HG02571 (cell line): Measurements from ENCODE around the gene MMGT1.
"Not testable (repeated sequence)": the region's sequence is repeated elsewhere in the genome, so short reads cannot be mapped to it uniquely, and the experiment has no call there.

ENCODE experiments used
- ATAC-seq: cut with Tn5 transposase; IDR thresholded peaks from one replicate; pipeline ENCODE4 v1.9.1; 2021; ENCODE audit warnings: mild to moderate bottlenecking, moderate library complexity; ENCODE audit not compliant: unreplicated experiment

The MMGT1 gene

DNA sequence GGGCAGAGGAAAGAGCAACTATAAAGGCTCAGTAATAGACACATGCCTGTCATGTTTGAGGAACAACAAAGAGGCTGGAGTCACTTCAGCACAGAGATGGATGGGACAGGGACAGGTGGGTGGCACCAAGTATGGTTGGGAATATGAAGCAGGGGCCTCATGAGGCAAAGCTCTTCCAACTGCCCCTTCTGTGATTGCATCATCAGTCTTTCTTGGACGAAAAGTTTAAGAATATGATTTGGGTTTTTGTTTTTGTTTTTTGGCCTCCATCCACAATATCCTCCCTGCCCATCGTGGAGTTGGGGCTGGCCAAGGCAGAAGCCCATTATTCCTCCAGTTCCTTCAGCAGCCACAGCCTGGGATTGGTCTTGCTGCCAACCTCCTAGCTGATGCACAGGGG, 45.9 kb downstream of the MMGT1 start:
- ATAC-seq: no peak

DNA sequence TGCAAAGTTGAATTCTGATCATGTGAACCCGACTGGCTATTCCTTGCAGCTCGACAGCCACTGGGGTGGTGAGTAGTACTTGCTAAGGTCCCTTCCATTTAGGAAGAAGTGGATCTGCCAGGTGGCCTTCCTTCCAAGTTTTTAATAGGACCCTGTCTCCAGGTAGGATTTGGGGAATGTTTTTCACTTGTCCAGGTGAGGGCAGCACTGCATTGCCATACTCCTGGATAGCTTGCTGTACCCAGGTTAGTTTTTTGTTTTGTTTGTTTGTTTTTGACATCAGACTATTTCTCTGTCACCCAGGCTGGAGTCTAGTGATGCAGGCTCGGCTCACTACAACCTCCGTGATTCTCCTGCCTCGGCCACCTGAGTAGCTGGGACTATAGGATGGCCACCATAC, 50.4 kb downstream of the MMGT1 start:
- no peak for ATAC-seq

DNA sequence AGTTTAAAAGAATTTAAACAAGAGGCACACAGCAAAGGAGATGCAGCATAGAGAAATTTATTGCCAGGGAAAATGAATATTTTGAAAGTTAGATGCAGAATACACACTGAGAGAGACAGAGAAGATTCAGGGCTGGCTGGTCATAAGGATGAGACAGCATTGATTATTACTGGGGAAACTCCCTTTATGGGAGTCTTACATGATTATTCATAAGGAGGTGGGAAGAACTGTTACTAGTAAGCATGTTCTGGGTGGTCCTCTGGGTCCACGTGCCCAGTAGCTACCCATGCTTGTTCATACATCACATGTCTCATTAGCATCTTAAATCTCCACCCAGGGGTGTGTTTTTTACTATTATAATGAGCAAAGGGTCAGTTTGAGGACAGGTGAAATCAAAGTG, 53.3 kb downstream of the MMGT1 start:
- not testable (repeated sequence) for ATAC-seq

DNA sequence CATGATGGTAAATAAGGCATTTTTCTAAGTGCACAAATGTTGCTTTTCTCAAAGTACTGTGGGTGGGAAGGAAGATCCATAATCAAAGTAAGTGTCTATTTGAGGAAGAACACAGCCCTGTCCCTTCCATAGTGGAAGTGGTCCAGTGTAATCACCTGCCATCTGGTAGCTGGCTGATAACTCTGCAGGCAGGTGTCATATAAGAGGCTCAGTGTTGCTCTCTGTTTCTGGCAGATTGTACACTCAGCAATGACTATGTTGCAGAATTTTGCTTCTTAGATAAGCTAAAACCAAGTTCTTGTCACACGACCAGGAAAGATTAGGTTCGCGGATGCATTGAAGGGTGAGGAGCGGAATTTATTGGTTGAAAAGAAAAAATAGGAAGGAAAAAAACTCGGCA, 59.4 kb downstream of the MMGT1 start:
- ATAC-seq: no peak
